GM19452 (cell line): Measurements from ENCODE around the gene RNPEP.
A peak's percentile ranks its signal among the peaks of the same experiment; 100 is the strongest.
"Not testable (repeated sequence)": the region's sequence is repeated elsewhere in the genome, so short reads cannot be mapped to it uniquely, and the experiment has no call there.

Source experiments
- ATAC-seq: cut with Tn5 transposase; IDR thresholded peaks from one replicate; pipeline ENCODE4 v1.9.1; 2021; ENCODE audit not compliant: unreplicated experiment

The RNPEP gene, protein sequence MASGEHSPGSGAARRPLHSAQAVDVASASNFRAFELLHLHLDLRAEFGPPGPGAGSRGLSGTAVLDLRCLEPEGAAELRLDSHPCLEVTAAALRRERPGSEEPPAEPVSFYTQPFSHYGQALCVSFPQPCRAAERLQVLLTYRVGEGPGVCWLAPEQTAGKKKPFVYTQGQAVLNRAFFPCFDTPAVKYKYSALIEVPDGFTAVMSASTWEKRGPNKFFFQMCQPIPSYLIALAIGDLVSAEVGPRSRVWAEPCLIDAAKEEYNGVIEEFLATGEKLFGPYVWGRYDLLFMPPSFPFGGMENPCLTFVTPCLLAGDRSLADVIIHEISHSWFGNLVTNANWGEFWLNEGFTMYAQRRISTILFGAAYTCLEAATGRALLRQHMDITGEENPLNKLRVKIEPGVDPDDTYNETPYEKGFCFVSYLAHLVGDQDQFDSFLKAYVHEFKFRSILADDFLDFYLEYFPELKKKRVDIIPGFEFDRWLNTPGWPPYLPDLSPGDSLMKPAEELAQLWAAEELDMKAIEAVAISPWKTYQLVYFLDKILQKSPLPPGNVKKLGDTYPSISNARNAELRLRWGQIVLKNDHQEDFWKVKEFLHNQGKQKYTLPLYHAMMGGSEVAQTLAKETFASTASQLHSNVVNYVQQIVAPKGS

DNA sequence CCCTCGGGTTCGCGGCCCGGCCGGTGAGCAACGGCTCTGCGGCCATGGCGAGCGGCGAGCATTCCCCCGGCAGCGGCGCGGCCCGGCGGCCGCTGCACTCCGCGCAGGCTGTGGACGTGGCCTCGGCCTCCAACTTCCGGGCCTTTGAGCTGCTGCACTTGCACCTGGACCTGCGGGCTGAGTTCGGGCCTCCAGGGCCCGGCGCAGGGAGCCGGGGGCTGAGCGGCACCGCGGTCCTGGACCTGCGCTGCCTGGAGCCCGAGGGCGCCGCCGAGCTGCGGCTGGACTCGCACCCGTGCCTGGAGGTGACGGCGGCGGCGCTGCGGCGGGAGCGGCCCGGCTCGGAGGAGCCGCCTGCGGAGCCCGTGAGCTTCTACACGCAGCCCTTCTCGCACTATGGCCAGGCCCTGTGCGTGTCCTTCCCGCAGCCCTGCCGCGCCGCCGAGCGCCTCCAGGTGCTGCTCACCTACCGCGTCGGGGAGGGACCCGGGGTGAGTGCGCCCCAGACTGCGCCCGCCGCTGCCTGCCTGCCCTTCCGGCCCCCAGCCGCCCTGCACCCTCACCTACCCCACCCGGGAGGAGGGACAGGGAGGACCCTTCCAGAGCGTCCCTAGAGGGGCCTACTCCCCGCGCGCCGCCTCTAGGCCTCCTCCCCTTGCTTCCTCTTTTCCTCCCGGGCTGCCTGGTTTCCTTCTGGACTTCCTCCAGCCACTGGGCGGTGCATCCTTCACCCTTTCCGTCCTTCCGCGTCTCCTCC is at the start of gene RNPEP:
TSS of gene RNPEP (plus strand) at position 26 of the 757 bp plus-strand sequence. CDS start at position 45, 19 bp downstream.
- ATAC-seq = peak; percentile 79

DNA sequence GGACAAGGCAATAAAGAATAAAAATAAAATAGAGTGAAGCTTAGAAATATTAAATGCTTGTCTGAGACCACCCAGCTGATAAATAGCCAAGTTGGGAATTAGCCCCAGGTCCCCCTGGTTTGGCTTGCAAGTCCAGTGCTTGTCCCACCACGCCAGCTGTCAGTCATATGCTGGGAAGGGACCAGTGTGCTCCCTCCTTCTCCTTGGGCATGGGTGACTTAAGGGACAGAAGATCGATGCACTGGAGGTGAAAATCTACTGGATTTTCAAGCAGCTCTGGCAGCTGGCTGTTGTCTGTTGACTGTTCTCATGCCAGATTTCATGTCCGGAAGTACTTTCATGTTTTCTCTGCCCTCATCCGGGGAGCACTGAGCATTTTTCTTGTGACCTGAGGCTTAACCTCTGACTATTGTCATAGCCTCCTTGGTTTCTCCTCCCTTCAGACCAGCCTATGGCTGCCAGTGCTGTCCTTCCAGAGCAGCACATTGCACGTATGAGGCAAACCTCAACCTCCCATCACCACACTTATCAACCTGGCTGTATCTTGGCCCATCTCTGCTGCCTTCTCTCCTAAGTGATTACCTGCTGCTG is 48.5 kb upstream of the RNPEP start:
- no peak for ATAC-seq

DNA sequence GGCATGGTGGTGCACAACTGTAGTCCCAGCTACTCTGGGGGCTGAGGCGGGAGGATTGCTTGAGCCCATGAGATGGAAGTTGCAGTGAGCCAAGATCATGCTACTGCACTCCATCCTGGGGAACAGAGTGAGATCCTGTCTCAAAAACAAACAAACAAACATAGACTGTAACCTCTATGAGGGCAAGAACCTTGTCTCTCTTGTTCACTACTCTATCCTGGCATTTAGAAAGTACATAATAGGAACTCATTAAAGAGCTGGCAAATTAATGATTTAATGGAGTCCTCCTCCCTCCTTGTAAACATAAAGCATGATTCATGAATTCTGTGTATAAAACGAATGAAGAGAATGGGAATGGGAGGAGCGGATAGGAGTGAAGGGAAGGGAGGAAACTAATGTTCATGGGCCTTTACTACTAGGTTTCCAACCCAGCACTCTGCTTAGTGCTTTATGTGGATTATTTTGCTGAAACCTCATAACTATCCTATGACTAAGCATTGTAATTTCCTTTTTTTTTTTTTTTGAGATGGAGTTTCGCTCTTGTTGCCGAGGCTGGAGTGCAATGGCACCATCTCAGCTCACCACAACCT is 44.7 kb upstream of the RNPEP start:
- ATAC-seq = no peak

DNA sequence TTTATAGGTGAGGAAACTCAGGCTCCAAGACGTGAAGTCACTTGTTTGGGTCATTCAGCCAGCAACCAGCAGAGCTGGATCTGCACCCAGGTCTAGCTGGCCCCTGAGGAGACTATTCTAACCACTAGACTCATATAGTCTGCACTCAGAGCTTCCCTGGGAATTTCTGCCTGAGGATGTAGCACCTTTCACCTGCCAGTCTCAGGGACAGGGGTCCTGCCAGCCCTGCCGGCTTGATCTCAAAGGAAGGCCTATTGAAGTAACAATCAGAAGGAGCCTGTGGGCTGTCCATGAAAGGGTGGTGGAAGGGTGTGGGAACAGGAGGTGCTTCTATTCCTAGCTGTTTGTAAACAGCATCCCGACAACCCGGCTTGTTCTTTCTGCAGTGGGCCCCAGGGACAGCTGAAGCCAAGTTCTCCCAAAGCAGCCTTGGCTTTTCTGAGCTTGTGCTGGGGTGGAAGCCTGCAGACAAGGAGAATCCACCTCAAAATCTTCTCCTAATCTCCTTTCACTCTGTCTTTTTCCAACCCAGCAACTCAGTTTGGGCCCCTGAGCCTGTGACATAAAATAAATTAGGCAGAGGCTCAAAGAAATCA is 43.9 kb upstream of the RNPEP start:
- no peak for ATAC-seq

DNA sequence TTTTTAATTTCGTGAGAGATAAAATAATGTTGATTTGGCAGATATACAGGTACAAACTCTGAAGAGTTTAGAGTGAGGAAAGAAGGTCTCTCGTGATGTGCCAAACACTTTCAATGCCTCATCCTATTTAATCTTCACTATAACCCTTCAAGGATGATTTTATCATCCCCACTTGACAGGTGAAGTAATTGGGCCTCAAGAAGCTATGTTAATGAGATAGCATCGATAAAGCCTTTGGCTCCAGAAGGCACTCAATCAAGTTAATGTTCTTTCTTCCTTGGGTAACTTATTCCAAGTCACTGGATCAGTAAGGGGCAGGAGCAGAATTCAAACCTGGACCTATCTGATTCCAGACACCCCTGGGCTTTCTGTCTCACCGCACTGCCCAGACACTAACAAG is 43.3 kb upstream of the RNPEP start:
- no peak for ATAC-seq

DNA sequence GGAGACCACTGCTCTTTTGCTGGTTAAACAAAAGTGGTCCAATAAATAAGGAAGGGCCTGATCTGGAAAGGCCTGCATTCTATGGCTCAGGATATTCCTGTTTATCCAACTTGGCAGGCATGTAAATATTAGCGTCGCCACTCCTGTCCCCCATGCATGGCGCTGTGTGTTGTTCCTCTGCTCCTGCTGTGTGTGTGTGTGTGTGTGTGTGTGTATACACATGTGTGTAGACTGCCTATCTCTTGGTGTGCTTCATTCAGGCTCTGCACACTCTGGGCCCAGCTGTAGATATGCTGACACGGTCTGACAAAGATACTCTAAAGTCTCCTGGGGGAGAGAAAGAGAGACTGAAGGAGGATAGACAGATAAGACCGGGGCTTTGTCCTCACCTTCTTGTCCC is 42.9 kb upstream of the RNPEP start:
- no peak for ATAC-seq

DNA sequence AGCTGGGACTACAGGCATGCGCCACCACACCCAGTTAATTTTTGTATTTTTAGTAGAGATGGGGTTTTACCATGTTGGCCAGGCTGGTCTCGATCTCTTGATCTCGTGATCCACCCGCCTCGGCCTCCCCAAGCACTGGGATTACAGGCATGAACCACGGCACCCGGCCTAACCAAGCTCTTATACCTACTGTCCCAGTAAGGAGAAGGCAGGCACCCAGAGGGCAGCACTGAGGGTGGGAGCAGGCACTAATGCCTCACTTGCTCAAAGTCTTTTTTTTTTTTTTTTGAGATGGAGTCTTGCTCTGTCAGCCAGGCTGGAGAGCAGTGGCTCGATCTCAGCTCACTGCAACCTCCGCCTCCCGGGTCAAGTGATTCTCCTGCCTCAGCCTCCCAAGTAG is 42.1 kb upstream of the RNPEP start:
- ATAC-seq = not testable (repeated sequence)

DNA sequence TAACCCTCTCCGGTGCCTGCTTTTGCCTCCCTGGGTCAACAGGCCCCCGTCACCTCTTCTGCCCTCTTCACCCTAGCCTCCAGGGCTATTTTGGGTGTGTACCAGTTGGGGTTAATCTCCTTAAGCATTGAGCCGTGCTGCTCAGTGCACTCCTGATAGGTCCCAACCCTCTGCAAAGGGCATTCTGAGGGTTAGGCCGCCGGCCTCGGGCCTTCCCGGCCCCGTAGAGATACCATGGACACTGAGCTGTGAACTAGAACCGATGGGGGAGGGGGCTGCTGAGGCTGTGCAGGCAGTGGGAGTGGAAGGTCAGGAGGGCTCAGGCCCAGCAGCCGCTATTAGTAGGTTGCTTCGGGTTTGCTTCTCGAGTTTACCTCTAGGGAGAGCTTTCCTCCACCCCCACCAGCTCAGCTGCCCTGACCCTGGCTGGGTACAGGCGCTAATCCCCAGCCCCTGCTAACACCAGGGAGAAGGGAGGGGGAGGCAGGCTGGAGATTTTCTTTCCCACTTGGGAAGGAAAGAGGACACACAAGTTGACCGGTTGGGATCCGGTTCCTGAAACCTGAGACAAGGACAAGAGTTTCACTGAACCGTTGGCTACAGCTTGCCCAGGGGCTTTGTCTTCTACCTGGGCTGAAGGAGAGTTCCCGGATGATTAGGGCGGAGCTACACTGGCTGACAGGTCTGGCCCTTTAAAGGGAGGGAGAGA is 40.9 kb upstream of the RNPEP start:
- no peak for ATAC-seq

DNA sequence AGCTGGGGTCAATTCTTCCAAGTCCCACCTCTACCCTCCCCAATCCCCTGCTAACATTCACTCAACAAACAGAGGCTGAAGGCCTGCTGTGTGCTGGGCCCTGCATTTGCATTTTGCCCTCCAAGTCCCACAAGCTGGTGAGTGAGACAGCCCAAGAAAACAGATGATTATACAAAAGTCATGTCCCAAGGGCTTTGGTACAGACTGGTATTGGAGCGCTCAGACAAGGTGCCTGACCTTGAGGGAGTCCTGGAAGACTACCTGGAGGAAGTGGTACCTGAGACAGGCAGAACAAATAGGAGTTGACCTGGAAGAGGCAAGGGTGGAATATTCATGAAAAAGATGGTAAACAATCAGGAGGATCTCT is 40.3 kb upstream of the RNPEP start:
- ATAC-seq = no peak

DNA sequence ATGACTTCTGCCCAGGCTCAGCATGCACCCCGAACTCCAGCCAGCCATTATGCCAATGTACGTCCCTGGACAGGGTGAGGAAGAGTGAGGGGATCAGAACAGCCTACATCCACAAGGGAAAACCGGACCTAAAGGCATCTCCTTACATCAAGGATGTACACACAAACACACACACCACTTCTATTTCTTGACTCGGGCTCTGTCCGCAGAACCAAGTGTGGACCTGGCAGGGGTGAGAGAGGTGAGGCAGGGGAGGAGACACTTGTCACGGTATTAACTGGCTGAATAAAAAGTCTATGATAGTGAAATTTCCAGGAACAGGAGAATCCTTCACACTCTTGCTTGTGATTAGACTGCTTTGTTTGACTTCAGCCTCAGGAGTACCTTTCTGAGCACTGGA is 38.4 kb upstream of the RNPEP start:
- no peak for ATAC-seq

DNA sequence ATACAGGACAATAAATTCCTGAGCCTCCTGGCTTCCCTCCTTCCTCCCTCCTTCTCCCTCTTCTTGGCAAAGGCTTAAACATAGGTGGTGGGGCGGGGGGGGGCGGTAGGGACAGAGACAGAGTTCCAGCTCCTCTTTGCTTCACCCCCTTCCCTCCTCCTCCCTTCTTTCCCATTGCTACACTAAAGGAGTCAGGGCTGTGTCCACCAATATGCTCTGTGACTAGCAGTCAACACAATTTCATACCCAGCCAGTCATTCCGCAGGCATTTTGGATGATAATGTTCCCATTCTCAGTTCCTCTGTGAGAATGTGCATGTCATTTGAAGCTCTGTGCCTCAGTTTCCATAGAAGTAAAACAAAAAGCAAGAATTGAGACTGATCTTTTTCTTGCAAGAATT is 37.8 kb upstream of the RNPEP start:
- no peak for ATAC-seq

DNA sequence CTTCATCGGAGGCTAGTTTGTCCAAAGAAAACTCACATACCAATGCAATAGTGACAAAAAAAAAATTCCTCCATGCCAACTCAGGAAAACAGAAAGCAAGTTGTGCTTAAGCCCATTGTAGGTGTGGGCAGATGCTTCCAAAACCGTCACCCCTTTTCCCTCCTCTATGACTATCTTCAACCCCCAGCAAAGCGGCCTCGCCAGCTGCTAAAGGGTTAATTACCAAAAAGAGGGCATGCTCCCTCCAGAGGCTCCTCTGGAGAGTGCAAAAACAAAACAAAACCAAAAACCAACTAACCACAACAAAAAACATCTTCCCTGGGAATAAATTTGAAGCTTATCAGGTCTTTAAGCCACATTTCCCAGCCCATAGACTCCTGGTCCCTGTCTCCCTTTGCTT is 37.3 kb upstream of the RNPEP start:
- ATAC-seq = no peak

DNA sequence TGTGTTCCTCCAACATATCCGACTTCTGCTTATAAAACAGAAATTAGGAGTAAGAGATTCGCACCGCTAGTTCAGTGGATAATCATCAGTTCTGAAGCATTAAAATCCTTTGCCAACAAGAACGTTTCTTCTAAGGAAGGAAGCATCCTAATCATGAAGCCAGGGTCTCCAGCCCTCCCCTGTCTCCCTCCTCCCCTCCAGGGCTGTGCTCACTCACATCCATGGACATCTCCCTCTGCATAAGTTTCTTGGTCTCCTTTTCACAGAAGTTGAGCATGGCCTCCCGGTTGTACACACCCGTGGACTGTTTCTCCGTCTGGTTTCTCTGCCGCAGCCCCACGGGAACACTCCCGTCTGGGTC is 36.6 kb upstream of the RNPEP start:
- ATAC-seq = no peak

DNA sequence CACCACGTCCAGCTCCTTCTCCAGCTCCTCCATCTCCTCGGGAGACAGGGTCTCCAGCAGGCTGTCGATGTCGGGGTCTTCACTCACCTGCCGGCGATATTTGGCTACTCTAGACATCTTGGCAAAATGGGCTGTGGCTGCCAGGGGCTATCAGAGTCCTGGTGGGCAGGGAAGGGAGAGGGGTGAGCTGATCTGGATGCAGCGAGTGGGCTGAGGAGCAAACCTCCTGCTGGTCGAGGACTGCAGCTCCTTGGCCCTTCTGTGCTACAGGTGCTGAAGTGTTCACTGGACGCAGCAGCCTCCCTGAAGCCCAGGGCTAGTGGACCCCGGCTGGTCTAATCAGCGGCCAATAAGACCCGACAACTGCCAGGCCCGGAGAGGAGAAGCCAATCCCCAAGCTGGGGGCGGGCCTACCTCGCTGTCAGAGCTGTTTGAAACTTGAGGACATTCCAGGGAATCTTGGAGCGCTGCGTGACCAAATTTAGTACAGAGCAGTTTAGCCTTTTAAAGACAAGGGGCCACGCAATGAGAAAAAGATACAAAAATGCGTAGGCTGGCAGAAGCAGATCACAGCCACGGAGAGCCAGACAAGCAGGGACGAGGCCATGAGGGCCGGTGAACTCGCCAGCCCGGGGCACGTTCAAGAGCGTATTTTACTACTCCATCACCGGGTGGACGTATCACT is 36.1 kb upstream of the RNPEP start, which contains the start of gene LMOD1:
TSS of gene LMOD1 (minus strand) at position 325 of the 685 bp plus-strand sequence. CDS start at position 117, 208 bp downstream.
- no peak for ATAC-seq

DNA sequence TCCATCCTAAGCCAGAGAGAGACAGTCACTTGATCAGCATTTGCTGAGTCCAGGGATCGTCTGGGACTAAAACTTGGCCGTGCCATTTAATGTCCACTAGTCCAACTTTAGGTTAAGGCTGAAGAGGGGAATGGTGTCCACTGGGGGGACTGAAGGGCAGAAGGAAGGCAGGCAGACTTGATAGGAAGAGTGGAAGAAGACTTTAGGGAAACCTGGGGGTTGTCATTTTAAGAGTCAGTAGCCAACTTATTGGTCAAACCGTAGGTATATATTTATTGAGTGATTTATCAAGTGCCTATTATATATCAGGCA is 34.8 kb upstream of the RNPEP start:
- no peak for ATAC-seq

DNA sequence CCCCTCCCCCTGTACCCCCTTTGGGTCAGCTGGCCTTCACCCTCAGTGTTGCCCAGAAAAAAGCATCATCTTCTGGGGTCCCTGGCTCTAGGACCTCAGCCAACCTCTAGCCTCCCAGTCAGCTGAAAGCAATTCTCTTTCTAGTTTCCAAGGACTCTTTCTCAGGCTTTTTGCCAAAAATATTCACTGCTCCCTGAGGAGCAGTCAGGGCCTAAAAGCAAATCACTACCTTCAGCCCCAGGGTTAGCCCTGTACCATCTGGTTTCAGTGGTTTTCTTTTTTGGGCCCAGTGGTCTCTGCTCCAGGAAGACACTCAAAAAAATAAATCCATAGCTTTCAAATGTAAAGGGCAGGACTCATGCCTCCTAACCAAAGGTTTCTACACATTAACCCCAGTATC is 33.0 kb upstream of the RNPEP start:
- no peak for ATAC-seq

DNA sequence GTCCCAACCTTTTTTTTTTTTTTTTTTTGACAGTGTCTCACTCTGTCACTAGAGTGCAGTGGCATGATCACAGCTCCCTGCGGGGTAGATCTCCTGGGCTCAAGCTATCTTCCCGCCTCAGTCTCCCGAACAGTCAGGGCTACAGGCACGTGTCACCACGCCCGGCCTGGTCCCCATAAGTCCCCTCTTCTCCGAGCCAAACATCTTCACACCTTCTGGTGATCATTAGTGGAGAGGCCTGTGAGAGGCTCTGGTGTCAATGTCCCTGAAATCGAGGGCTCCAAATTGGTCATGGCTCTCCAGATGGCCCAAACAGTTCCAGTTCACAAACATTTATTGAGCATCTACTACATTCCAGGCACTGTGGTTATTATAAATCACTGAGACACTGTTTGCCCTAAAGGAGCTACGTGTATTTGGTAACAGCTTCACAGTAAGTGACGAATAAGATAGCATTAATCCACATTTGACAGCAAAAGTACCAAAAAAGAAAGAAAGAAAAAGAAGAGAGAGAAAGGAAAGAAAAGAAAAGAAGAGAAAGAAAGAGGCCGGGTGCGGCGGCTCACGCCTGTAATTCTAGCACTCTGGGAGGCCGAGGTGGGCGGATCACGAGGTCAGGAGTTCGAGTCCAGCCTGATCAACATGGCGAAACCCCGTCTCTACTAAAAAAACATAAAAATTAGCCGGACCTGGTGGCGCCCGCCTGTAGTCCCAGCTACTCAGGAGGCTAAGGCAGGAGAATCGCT is 28.0 kb upstream of the RNPEP start:
- no peak for ATAC-seq

DNA sequence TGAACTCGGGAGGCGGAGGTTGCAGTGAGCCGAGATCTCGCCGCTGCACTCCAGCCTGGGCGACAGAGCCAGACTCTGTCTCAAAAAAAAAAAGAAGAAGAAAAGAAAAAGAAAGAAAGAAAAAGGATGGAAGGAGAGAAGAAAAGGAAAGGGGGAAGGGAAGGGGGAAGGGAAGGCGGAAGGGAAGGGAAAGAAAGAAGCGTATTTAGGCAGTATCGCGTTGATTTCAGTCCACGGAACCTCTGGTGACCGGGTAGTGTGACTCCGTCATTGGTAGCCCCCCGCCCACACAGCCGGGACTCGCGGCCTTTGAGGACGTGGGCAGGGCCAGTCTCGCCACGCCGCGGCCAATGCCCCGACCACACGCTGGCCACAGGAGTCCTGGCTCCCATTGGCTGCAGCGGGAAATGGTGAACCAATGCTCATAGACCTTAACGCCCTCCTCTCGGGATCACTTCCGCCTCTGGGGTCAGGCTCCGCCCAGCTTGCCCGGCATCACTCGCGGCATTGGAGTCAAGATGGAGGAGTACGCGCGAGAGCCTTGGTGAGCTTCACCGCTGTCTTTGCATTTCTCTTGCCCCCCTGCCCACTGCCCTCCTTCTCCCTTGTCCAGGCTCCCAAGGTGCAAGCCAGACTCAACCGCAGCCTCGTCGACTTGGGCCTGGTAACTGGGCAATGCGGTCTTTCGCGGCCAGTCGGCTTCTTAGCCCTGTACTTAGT is 27.3 kb upstream of the RNPEP start, which contains the start of gene TIMM17A:
TSS of gene TIMM17A (plus strand) at position 495 of the 720 bp plus-strand sequence. CDS start at position 519, 24 bp downstream.
- peak; percentile 99 for ATAC-seq
